Measurements from ENCODE around the gene THADA.

DNA sequence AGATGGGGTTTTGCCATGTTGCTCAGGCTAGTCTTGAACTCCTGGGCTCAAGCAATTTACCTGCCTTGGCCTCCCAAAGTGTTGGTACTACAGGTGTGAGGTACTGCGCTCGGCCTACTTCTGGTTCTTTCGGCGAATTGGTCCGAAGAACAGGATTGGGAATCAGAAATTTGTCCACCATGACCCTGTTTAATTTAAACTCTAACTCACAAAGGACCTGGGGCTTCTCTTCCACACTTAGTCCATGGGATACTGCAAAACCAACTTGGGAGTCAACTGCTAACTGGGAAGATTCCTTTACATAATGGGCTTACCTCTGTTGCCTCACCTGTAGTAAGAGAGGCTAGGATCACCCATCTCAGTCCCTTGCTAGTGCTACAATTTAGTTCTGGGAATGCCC, 289.6 kb downstream of the THADA start:
- TF ChIP-seq, protein P1, sequence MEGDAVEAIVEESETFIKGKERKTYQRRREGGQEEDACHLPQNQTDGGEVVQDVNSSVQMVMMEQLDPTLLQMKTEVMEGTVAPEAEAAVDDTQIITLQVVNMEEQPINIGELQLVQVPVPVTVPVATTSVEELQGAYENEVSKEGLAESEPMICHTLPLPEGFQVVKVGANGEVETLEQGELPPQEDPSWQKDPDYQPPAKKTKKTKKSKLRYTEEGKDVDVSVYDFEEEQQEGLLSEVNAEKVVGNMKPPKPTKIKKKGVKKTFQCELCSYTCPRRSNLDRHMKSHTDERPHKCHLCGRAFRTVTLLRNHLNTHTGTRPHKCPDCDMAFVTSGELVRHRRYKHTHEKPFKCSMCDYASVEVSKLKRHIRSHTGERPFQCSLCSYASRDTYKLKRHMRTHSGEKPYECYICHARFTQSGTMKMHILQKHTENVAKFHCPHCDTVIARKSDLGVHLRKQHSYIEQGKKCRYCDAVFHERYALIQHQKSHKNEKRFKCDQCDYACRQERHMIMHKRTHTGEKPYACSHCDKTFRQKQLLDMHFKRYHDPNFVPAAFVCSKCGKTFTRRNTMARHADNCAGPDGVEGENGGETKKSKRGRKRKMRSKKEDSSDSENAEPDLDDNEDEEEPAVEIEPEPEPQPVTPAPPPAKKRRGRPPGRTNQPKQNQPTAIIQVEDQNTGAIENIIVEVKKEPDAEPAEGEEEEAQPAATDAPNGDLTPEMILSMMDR (IDR thresholded peaks at IDR 0.05): no peak
- no peak for TF ChIP-seq EP300 (IDR thresholded peaks at IDR 0.05)
